OCI-LY1 (cell line): ENCODE measurements around the gene C11orf91.

Experiments used
- H2AFZ ChIP-seq: fragments of 200-600 bp; sonication (generic), shearing (Covaris generic); 2 replicates; pipeline ENCODE4 v1.6.0; 2014; ENCODE audit warnings: antibody characterized with exemption, mild to moderate bottlenecking, low read length
- H3F3A ChIP-seq: fragments of 200-600 bp; sonication (generic), shearing (Covaris generic); 2 replicates; pipeline ENCODE4 v1.6.0; 2014; ENCODE audit warnings: mild to moderate bottlenecking, antibody characterized with exemption, low read length, moderate library complexity; ENCODE audit not compliant: insufficient read depth
- H3K27ac ChIP-seq: fragments of 200-600 bp; sonication (generic); 2 replicates; pipeline ENCODE4 v1.5.1; 2014; ENCODE audit warnings: low read length, mixed run types, mild to moderate bottlenecking, low read depth; ENCODE audit not compliant: poor library complexity, severe bottlenecking
- H3K27me3 ChIP-seq: fragments of 200-600 bp; sonication (generic); 2 replicates; pipeline ENCODE4 v1.6.0; 2014; ENCODE audit warnings: antibody characterized with exemption, mild to moderate bottlenecking, low read length, moderate library complexity; ENCODE audit not compliant: insufficient read depth
- H3K36me3 ChIP-seq: fragments of 200-600 bp; sonication (generic); 2 replicates; pipeline ENCODE4 v1.6.1; 2014; ENCODE audit warnings: mild to moderate bottlenecking, antibody characterized with exemption, low read length, moderate library complexity, mixed read lengths; ENCODE audit not compliant: insufficient read depth
- H3K4me1 ChIP-seq: fragments of 200-600 bp; sonication (generic); 2 replicates; pipeline ENCODE4 v1.5.1; 2014; ENCODE audit warnings: mild to moderate bottlenecking, low read length, moderate library complexity; ENCODE audit not compliant: insufficient read depth, severe bottlenecking
- H3K4me2 ChIP-seq: fragments of 200-600 bp; sonication (generic), shearing (Covaris generic); 2 replicates; pipeline ENCODE4 v1.6.1; 2014; ENCODE audit warnings: low read length
- H3K4me3 ChIP-seq: fragments of 200-600 bp; sonication (generic); 2 replicates; pipeline ENCODE4 v1.5.1; 2014; ENCODE audit warnings: low read length, low read depth, mild to moderate bottlenecking, mixed read lengths; ENCODE audit not compliant: poor library complexity, severe bottlenecking
- H3K79me2 ChIP-seq: fragments of 200-600 bp; shearing (Covaris generic); 2 replicates; pipeline ENCODE4 v1.6.1; 2016; ENCODE audit warnings: mixed run types, low read length, mixed read lengths; ENCODE audit not compliant: insufficient read depth
- H3K9ac ChIP-seq: fragments of 200-600 bp; sonication (generic), shearing (Covaris generic); 2 replicates; pipeline ENCODE4 v1.6.1; 2014; ENCODE audit warnings: mild to moderate bottlenecking, low read length, mixed read lengths
- H3K9me2 ChIP-seq: fragments of 200-600 bp; sonication (generic), shearing (Covaris generic); 2 replicates; pipeline ENCODE4 v1.6.1; 2014; ENCODE audit warnings: low read depth, mild to moderate bottlenecking, low read length, mixed read lengths
- H3K9me3 ChIP-seq: fragments of 200-600 bp; shearing (Covaris generic); 2 replicates; pipeline ENCODE4 v1.6.1; 2014; ENCODE audit warnings: low read length, mixed read lengths
- H4K20me1 ChIP-seq: fragments of 200-600 bp; sonication (generic), shearing (Covaris generic); 2 replicates; pipeline ENCODE4 v1.6.0; 2016; ENCODE audit warnings: mild to moderate bottlenecking, low read length; ENCODE audit not compliant: insufficient read depth
- CTCF ChIP-seq: fragments of 200-600 bp; sonication (generic), shearing (Covaris generic); IDR thresholded peaks from 2 replicates; pipeline ENCODE4 v1.5.1; 2017; ENCODE audit warnings: mild to moderate bottlenecking, antibody characterized with exemption, low read length, moderate library complexity, mixed read lengths
- EZH2 ChIP-seq: fragments of 200-600 bp; sonication (generic), shearing (Covaris generic); IDR thresholded peaks from 2 replicates; pipeline ENCODE4 v1.8.0; 2017; ENCODE audit warnings: borderline replicate concordance, mixed run types, mild to moderate bottlenecking, antibody characterized with exemption, low read length, moderate library complexity, mixed read lengths

C11orf91 gene

GRCh38 chr11:33706546-33706945 is 5.9 kb upstream of the C11orf91 start:
- H3K9me3 ChIP-seq: no peaks in the 10 kb centered on the region
- H3K27ac ChIP-seq: no peak overlapping the region
- H3K4me1 ChIP-seq: no peaks in the 10 kb centered on the region
- no peak overlapping the region for H3K9ac ChIP-seq
- H3K36me3 ChIP-seq: peaks cover 30% of the 10 kb centered on the region
- no peak overlapping the region for H3K4me2 ChIP-seq
- no peaks in the 10 kb centered on the region for H3K79me2 ChIP-seq
- TF ChIP-seq EZH2: no peak
- TF ChIP-seq CTCF: no peak
- no peaks in the 10 kb centered on the region for H3K9me2 ChIP-seq
- H3F3A ChIP-seq: no peaks in the 10 kb centered on the region
- H3K4me3 ChIP-seq: no peak overlapping the region
- H3K27me3 ChIP-seq: no peaks in the 10 kb centered on the region
- H4K20me1 ChIP-seq: no peaks in the 10 kb centered on the region
- H2AFZ ChIP-seq: no peak overlapping the region

GRCh38 chr11:33704240-33705002 is 3.8 kb upstream of the C11orf91 start:
- H3K27ac ChIP-seq: no peak overlapping the region
- H3K4me3 ChIP-seq: no peak overlapping the region
- H3K27me3 ChIP-seq: no peaks in the 10 kb centered on the region
- no peaks in the 10 kb centered on the region for H3K9me2 ChIP-seq
- no peak overlapping the region for H2AFZ ChIP-seq
- peaks cover 6% of the 10 kb centered on the region for H3K4me1 ChIP-seq
- no peak overlapping the region for H3K4me2 ChIP-seq
- no peaks in the 10 kb centered on the region for H3F3A ChIP-seq
- TF ChIP-seq CTCF (no peak), EZH2 (no peak)
- H4K20me1 ChIP-seq: no peaks in the 10 kb centered on the region
- H3K79me2 ChIP-seq: no peaks in the 10 kb centered on the region
- peaks cover 20% of the 10 kb centered on the region for H3K36me3 ChIP-seq
- no peak overlapping the region for H3K9ac ChIP-seq
- no peaks in the 10 kb centered on the region for H3K9me3 ChIP-seq

- TF ChIP-seq EZH2 (no peak), CTCF (no peak)
- H3K4me1 ChIP-seq: peaks cover 6% of the 10 kb centered on the region
- H3K9ac ChIP-seq: no peak overlapping the region
- no peak overlapping the region for H3K4me3 ChIP-seq
- H4K20me1 ChIP-seq: no peaks in the 10 kb centered on the region
- H3K36me3 ChIP-seq: peaks cover 14% of the 10 kb centered on the region
- H2AFZ ChIP-seq: no peak overlapping the region
- H3K27me3 ChIP-seq: no peaks in the 10 kb centered on the region
- no peak overlapping the region for H3K4me2 ChIP-seq
- no peaks in the 10 kb centered on the region for H3F3A ChIP-seq
- no peak overlapping the region for H3K27ac ChIP-seq
- no peaks in the 10 kb centered on the region for H3K79me2 ChIP-seq
- no peaks in the 10 kb centered on the region for H3K9me3 ChIP-seq
- H3K9me2 ChIP-seq: no peaks in the 10 kb centered on the region
Measured at GRCh38 chr11:33703788-33704187, 3.2 kb upstream of the C11orf91 start.
